SK-N-MC (cell line): Measurements from ENCODE around the gene PRKN.

Experiments used
- DNase-seq: peaks from one replicate; pipeline ENCODE4 v3.0.0-alpha.2; 2011; ENCODE audit warnings: low read depth, low spot score
- H3K27ac ChIP-seq: fragments of 200-600 bp; sonication (generic); 2 replicates; pipeline ENCODE4 v1.5.1; 2016; ENCODE audit warnings: mixed run types
- H3K36me3 ChIP-seq: fragments of 200-600 bp; sonication (generic); 2 replicates; pipeline ENCODE4 v1.6.1; 2017; ENCODE audit warnings: antibody characterized with exemption, low read length, mixed read lengths; ENCODE audit not compliant: insufficient read depth
- H3K4me3 ChIP-seq: fragments of 200-600 bp; sonication (generic); 2 replicates; pipeline ENCODE4 v1.5.1; 2016
- H3K9ac ChIP-seq: fragments of 200-600 bp; sonication (generic); 2 replicates; pipeline ENCODE4 v1.8.0; 2017; ENCODE audit warnings: mixed run types, mixed read lengths; ENCODE audit not compliant: insufficient read length
- H3K9me3 ChIP-seq: fragments of 200-600 bp; sonication (generic); 2 replicates; pipeline ENCODE4 v1.6.1; 2017; ENCODE audit warnings: low read depth, mild to moderate bottlenecking, antibody characterized with exemption, low read length, moderate library complexity, mixed read lengths
- EZH2 ChIP-seq: fragments of 200-600 bp; sonication (generic); IDR thresholded peaks from one replicate; pipeline ENCODE4 v1.6.1; 2017; ENCODE audit warnings: antibody characterized with exemption
- FOXP2 ChIP-seq: optimal IDR thresholded peaks from 2 replicates; pipeline ENCODE3; 2011; ENCODE audit warnings: mild to moderate bottlenecking, moderate library complexity; ENCODE audit not compliant: insufficient read depth; ENCODE audit errors: extremely low read length, control extremely low read depth
- POLR2AphosphoS5 ChIP-seq: IDR thresholded peaks from 2 replicates; pipeline ENCODE4 v1.6.1; 2012; ENCODE audit warnings: mild to moderate bottlenecking, low read depth, low read length, borderline replicate concordance

Gene PRKN

GRCh38 chr6:161554883-161555282 lies 1172.7 kb downstream of the PRKN start:
- Histone ChIP-seq H3K27ac (no peak overlapping the region), H3K9me3 (peaks cover 3% of the 10 kb centered on the region; the same call in 1 of the 2 replicates), H3K9ac (no peak overlapping the region), H3K4me3 (no peak overlapping the region), H3K36me3 (no peaks in the 10 kb centered on the region)
- DNase-seq, result no peak
- TF ChIP-seq EZH2, result no peak
- no peak for TF ChIP-seq FOXP2
- TF ChIP-seq POLR2AphosphoS5, result no peak

- no peak for DNase-seq
These were observed 1177.5 kb downstream of the PRKN start for GRCh38 chr6:161549977-161550655.

GRCh38 chr6:161548713-161549296 lies 1178.8 kb downstream of the PRKN start:
- TF ChIP-seq POLR2AphosphoS5, result no peak
- no peak for TF ChIP-seq FOXP2
- no peak for TF ChIP-seq EZH2
- H3K27ac ChIP-seq, result no peak overlapping the region
- no peaks in the 10 kb centered on the region for H3K9me3 ChIP-seq
- no peak overlapping the region for H3K4me3 ChIP-seq
- H3K9ac ChIP-seq, result no peak overlapping the region
- no peaks in the 10 kb centered on the region for H3K36me3 ChIP-seq
- no peak for DNase-seq

More at GRCh38 chr6:161549977-161550655, 1177.5 kb downstream of the PRKN start:
- Histone ChIP-seq H3K27ac (no peak overlapping the region), H3K9ac (no peak overlapping the region), H3K9me3 (peaks cover under 1% of the 10 kb centered on the region; the same call in 1 of the 2 replicates), H3K4me3 (no peak overlapping the region), H3K36me3 (no peaks in the 10 kb centered on the region)
- TF ChIP-seq FOXP2 (no peak), POLR2AphosphoS5 (no peak), EZH2 (no peak)

- Histone ChIP-seq H3K9me3 (no peaks in the 10 kb centered on the region), H3K36me3 (no peaks in the 10 kb centered on the region), H3K9ac (no peak overlapping the region), H3K27ac (no peak overlapping the region), H3K4me3 (no peak overlapping the region)
- TF ChIP-seq FOXP2, result peak; percentile 97
- peak; percentile 61; the same call in 1 of the 2 replicates for TF ChIP-seq POLR2AphosphoS5
- TF ChIP-seq EZH2, result no peak
- DNase-seq, result peak; percentile 96
These were observed 1179.9 kb downstream of the PRKN start for GRCh38 chr6:161547617-161548016.

- TF ChIP-seq FOXP2, result no peak
- TF ChIP-seq POLR2AphosphoS5, result no peak
- TF ChIP-seq EZH2, result no peak
- H3K27ac ChIP-seq, result no peak overlapping the region
- no peaks in the 10 kb centered on the region for H3K9me3 ChIP-seq
- H3K4me3 ChIP-seq, result no peak overlapping the region
- no peak overlapping the region for H3K9ac ChIP-seq
- DNase-seq, result no peak
- no peaks in the 10 kb centered on the region for H3K36me3 ChIP-seq
These were observed 1180.9 kb downstream of the PRKN start for GRCh38 chr6:161546632-161547031.

GRCh38 chr6:161545741-161546140 lies 1181.8 kb downstream of the PRKN start:
- no peak overlapping the region; the same call in 1 of the 2 replicates for H3K4me3 ChIP-seq
- no peak overlapping the region for H3K9ac ChIP-seq
- no peak for DNase-seq
- TF ChIP-seq POLR2AphosphoS5 (no peak), FOXP2 (no peak)
- no peaks in the 10 kb centered on the region for H3K36me3 ChIP-seq
- H3K9me3 ChIP-seq, result no peaks in the 10 kb centered on the region
- H3K27ac ChIP-seq, result no peak overlapping the region

GRCh38 chr6:161544801-161545480 lies 1182.6 kb downstream of the PRKN start:
- Histone ChIP-seq H3K9ac (no peak overlapping the region), H3K4me3 (peak overlapping the region; percentile 30; the same call in 1 of the 2 replicates), H3K36me3 (no peaks in the 10 kb centered on the region), H3K9me3 (no peaks in the 10 kb centered on the region), H3K27ac (no peak overlapping the region)
- peak; percentile 68 for DNase-seq
- TF ChIP-seq POLR2AphosphoS5 (peak; percentile 26; the same call in 1 of the 2 replicates), FOXP2 (no peak), EZH2 (no peak)

GRCh38 chr6:161543684-161544309 lies 1183.8 kb downstream of the PRKN start:
- Histone ChIP-seq H3K27ac (no peak overlapping the region), H3K4me3 (no peak overlapping the region), H3K9ac (no peak overlapping the region), H3K9me3 (no peaks in the 10 kb centered on the region), H3K36me3 (no peaks in the 10 kb centered on the region)
- DNase-seq, result no peak
- TF ChIP-seq EZH2 (no peak), FOXP2 (no peak), POLR2AphosphoS5 (no peak)
